Activated CD4-positive, alpha-beta T cell treated with anti-CD3 and anti-CD28 coated beads, Interleukin-2, amount 50 U/mL, for 1 hour (primary cell): ENCODE results near the gene ATP10D.
"Not testable (repeated sequence)": the region's sequence is repeated elsewhere in the genome, so short reads cannot be mapped to it uniquely, and the experiment has no call there.

Experiments used
- DNase-seq: peaks from one replicate; pipeline ENCODE4 v3.0.0-alpha.2; 2020

Gene ATP10D

GRCh38 chr4:47538111-47538824, 53.2 kb downstream of the ATP10D start:
- DNase-seq = no peak

GRCh38 chr4:47538825-47539154, 53.7 kb downstream of the ATP10D start:
- no peak for DNase-seq

GRCh38 chr4:47542640-47543039, 57.6 kb downstream of the ATP10D start:
- DNase-seq = not testable (repeated sequence)

GRCh38 chr4:47543331-47543730, 58.3 kb downstream of the ATP10D start:
- no peak for DNase-seq

GRCh38 chr4:47550357-47550756, 65.3 kb downstream of the ATP10D start:
- not testable (repeated sequence) for DNase-seq

GRCh38 chr4:47550899-47551548, 65.9 kb downstream of the ATP10D start:
- DNase-seq = no peak

- DNase-seq = no peak
Measured at GRCh38 chr4:47551682-47552081, 66.6 kb downstream of the ATP10D start.

- no peak for DNase-seq
Measured at GRCh38 chr4:47553329-47554125, 68.5 kb downstream of the ATP10D start.

GRCh38 chr4:47555920-47556319, 70.8 kb downstream of the ATP10D start:
- DNase-seq = not testable (repeated sequence)

- no peak for DNase-seq
Measured at GRCh38 chr4:47557255-47557654, 72.2 kb downstream of the ATP10D start.

- no peak for DNase-seq
Measured at GRCh38 chr4:47560682-47561081, 75.6 kb downstream of the ATP10D start.

- DNase-seq = no peak
Measured at GRCh38 chr4:47561331-47561730, 76.3 kb downstream of the ATP10D start.

GRCh38 chr4:47562297-47562696, 77.2 kb downstream of the ATP10D start:
- no peak for DNase-seq

- DNase-seq = no peak
Measured at GRCh38 chr4:47566566-47566965, 81.5 kb downstream of the ATP10D start.

GRCh38 chr4:47566969-47567368, 81.9 kb downstream of the ATP10D start:
- no peak for DNase-seq

- DNase-seq = no peak
Measured at GRCh38 chr4:47567511-47567910, 82.4 kb downstream of the ATP10D start.

GRCh38 chr4:47570816-47571215, 85.7 kb downstream of the ATP10D start:
- DNase-seq = no peak

GRCh38 chr4:47572981-47573380, 87.9 kb downstream of the ATP10D start:
- DNase-seq = no peak

- DNase-seq = no peak
Measured at GRCh38 chr4:47577779-47578553, 92.9 kb downstream of the ATP10D start.

- DNase-seq = no peak
Measured at GRCh38 chr4:47579235-47579634, 94.2 kb downstream of the ATP10D start.

GRCh38 chr4:47590325-47590724, 105.2 kb downstream of the ATP10D start:
- DNase-seq = no peak

- DNase-seq = no peak
Measured at GRCh38 chr4:47597696-47598095, 112.6 kb downstream of the ATP10D start.

- no peak for DNase-seq
Measured at GRCh38 chr4:47598320-47598719, 113.2 kb downstream of the ATP10D start.
